Thyroid gland (tissue), 4 donors: ENCODE data around the gene MAGI2. TPM values are rescaled to one million over a fixed set of nuclear protein-coding genes. Genes with fewer than 3 reads are reported as not detected.

Source experiments
- DNase-seq, 2 donors: peaks; one replicate each; pipeline ENCODE4 v3.0.0-alpha.2; 2019
- H3K27ac ChIP-seq, 3 donors: fragments of 200-600 bp; sonication (generic); 1 replicate in 2 of 3; 2 replicates in 1 of 3; pipeline ENCODE4 v1.5.1; 2016 to 2019; ENCODE audit warnings: mild to moderate bottlenecking in 1 of 3, moderate library complexity in 1 of 3
- H3K27me3 ChIP-seq: fragments of 200-600 bp; sonication (generic); one replicate; pipeline ENCODE4 v1.5.1; 2019
- H3K36me3 ChIP-seq, 2 donors: fragments of 200-600 bp; sonication (generic); one replicate each; pipeline ENCODE4 v1.5.1; 2016 to 2019
- H3K4me1 ChIP-seq, 2 donors: fragments of 200-600 bp; sonication (generic); one replicate each; pipeline ENCODE4 v1.5.1; 2017 to 2019
- H3K4me3 ChIP-seq, 3 donors: fragments of 200-600 bp; sonication (generic); replicated peaks in 1 of 3; 1 replicate in 2 of 3; 2 replicates in 1 of 3; pipeline ENCODE4 v1.5.1; 2016; ENCODE audit warnings: mild to moderate bottlenecking in 1 of 3
- H3K9me3 ChIP-seq: fragments of 200-600 bp; sonication (generic); one replicate; pipeline ENCODE4 v1.5.1; 2017
- CTCF ChIP-seq, 6 experiments: fragments of 200-600 bp in 3 of 6; fragments of 450-650 bp in 3 of 6; sonication (generic) in 3 of 6; IDR thresholded peaks; one replicate each; pipeline ENCODE4 v1.5.1; 2016 to 2019; ENCODE audit warnings: antibody characterized with exemption in 6 of 6, mild to moderate bottlenecking in 2 of 6, inconsistent platforms in 1 of 6, moderate library complexity in 1 of 6
- POLR2A ChIP-seq, 2 donors: fragments of 450-650 bp; IDR thresholded peaks; one replicate each; pipeline ENCODE4 v1.6.1; 2017; ENCODE audit warnings: antibody characterized with exemption in 2 of 2, mild to moderate bottlenecking in 2 of 2, moderate library complexity in 1 of 2
- WGBS, 2 donors: methylation state at CpG; one replicate each; pipeline ENCODE4 v1.1.5; 2017; 5-methylcytosine and 5-hydroxymethylcytosine counted together
- intact Hi-C: fragments of 100-400 bp; cut with DNase I; formaldehyde crosslinking; loops from one replicate; pipeline ENCODE4 v1.15.1; 2023
- total RNA-seq, 4 donors: library from RNA; depleted of rRNA; stranded (reverse); fragments of >200 nt; gene quantifications; one replicate each; pipeline ENCODE4 v1.2.3, GENCODE V29; 2016

MAGI2 gene
- total RNA-seq, 4 donors from 2014 or later = 20.7 to 31.1 (median 26.0) TPM

DNA sequence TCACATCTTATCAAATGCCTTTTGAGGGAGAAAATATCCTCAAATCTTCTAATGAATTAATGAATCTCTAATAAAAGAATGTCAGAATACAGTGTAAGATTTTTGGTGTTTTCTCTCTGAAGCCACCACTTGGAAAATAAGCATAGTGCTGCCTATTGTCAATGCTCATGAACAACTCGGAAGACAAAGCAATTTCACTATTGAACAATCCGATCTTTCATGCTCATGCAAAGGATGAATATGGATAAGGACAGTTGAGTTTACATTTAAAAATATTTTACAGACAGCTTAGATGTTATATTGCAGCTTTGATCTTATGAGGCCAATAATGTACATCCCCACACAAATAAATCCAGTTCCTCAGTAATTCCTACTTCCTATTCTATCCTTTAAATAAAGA is 40.6 kb downstream of the MAGI2 start:
- 90 to 98% methylated on average over 2 of the region's 2 CpGs for WGBS, 2 donors
- Histone ChIP-seq H3K9me3 (no peaks in the 10 kb centered on the region), H3K36me3 (no peaks in the 10 kb centered on the region), H3K4me1 (no peaks in the 10 kb centered on the region), H3K27me3 (no peaks in the 10 kb centered on the region), H3K4me3 (no peak overlapping the region), H3K27ac (no peak overlapping the region)
- intact Hi-C loops = no loop called here
- no peak for DNase-seq
- TF ChIP-seq CTCF (IDR thresholded peaks at IDR 0.05) = no peak
- no peak for TF ChIP-seq POLR2A (IDR thresholded peaks at IDR 0.05)

GRCh38 chr7:79412438-79412837 is 41.0 kb downstream of the MAGI2 start:
- no peak overlapping the region for H3K27ac ChIP-seq
- H3K4me3 ChIP-seq = no peak overlapping the region
- H3K27me3 ChIP-seq = no peaks in the 10 kb centered on the region
- no peaks in the 10 kb centered on the region for H3K36me3 ChIP-seq
- DNase-seq = no peak
- TF ChIP-seq CTCF (IDR thresholded peaks at IDR 0.05) (no peak), POLR2A (IDR thresholded peaks at IDR 0.05) (no peak)
- H3K9me3 ChIP-seq = no peaks in the 10 kb centered on the region
- 87 to 92% methylated on average over 3 of the region's 3 CpGs for WGBS, 2 donors
- H3K4me1 ChIP-seq = no peaks in the 10 kb centered on the region
- intact Hi-C loops = no loop called here

DNA sequence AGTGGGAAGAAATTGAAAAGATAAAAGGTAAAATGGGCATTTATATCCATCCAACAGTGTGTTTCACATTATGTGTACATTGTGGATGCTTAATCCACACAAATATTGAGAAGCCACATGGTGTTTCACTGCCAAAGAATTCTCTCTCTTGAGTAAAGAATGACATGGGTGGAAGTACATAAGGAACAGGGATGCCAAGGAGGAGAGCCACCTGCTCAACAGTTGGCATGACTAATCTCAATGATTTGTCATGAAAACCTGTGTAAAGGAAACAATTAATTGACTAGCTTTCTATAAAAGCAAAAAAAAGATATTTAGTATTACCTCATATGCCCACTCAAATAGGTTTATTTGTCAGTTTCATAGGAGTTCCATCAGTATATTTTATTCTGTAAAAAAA is 43.1 kb downstream of the MAGI2 start:
- no peak overlapping the region for H3K4me3 ChIP-seq
- no peak for DNase-seq
- TF ChIP-seq CTCF (IDR thresholded peaks at IDR 0.05) = no peak
- TF ChIP-seq POLR2A (IDR thresholded peaks at IDR 0.05) = no peak
- H3K36me3 ChIP-seq = no peaks in the 10 kb centered on the region
- no peaks in the 10 kb centered on the region for H3K27me3 ChIP-seq
- H3K9me3 ChIP-seq = no peaks in the 10 kb centered on the region
- H3K4me1 ChIP-seq = no peaks in the 10 kb centered on the region
- intact Hi-C loops = no loop called here
- H3K27ac ChIP-seq = no peak overlapping the region

DNA sequence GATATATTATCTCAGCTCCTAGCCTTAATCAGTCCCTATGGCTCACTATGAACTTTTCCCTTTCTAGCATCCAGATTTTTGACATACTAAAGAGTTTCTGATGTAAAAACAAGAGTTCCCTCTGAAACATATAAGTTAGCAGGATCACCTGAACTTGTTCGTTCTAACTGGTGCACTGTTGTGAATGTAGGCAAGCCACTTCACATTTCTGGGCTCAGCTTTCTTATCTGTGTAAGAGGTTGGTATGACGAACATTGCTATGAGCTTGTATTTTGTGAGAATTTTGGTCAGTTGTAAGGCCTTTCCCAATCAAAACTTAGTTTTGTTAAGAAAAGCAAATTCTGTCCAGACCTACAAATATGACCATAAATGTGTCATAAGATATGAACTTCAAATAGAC is 46.1 kb downstream of the MAGI2 start:
- no peaks in the 10 kb centered on the region for H3K36me3 ChIP-seq
- TF ChIP-seq CTCF (IDR thresholded peaks at IDR 0.05) (no peak), POLR2A (IDR thresholded peaks at IDR 0.05) (no peak)
- WGBS, 2 donors = 78 to 86% methylated on average over 2 of the region's 2 CpGs
- DNase-seq = no peak
- intact Hi-C loops = no loop called here
- H3K27me3 ChIP-seq = no peaks in the 10 kb centered on the region
- H3K9me3 ChIP-seq = no peaks in the 10 kb centered on the region
- no peak overlapping the region for H3K27ac ChIP-seq
- H3K4me3 ChIP-seq = no peak overlapping the region
- H3K4me1 ChIP-seq = no peaks in the 10 kb centered on the region

- no peaks in the 10 kb centered on the region for H3K36me3 ChIP-seq
- no peak overlapping the region for H3K4me3 ChIP-seq
- no peak for DNase-seq
- no peaks in the 10 kb centered on the region for H3K27me3 ChIP-seq
- 89 to 91% methylated on average over 2 of the region's 2 CpGs for WGBS, 2 donors
- no peaks in the 10 kb centered on the region for H3K4me1 ChIP-seq
- no peak overlapping the region for H3K27ac ChIP-seq
- no peaks in the 10 kb centered on the region for H3K9me3 ChIP-seq
- intact Hi-C loops = no loop called here
- no peak for TF ChIP-seq POLR2A (IDR thresholded peaks at IDR 0.05)
- TF ChIP-seq CTCF (IDR thresholded peaks at IDR 0.05) = no peak
Observed at GRCh38 chr7:79406371-79406770, 47.1 kb downstream of the MAGI2 start.
